IPS-15b (cell line): Measurements from ENCODE around the gene MYH14.
"Not testable (repeated sequence)": the region's sequence is repeated elsewhere in the genome, so short reads cannot be mapped to it uniquely, and the experiment has no call there.

Experiments
- H3K27me3 ChIP-seq: one replicate; pipeline ENCODE4 v1.6.1; 2013; ENCODE audit warnings: low read length; ENCODE audit not compliant: control insufficient read depth, insufficient read depth
- H3K36me3 ChIP-seq: one replicate; pipeline ENCODE4 v1.6.1; 2013; ENCODE audit warnings: low read length; ENCODE audit not compliant: control insufficient read depth, insufficient read depth
- H3K4me1 ChIP-seq: one replicate; pipeline ENCODE4 v1.6.1; 2013; ENCODE audit warnings: mild to moderate bottlenecking, low read length; ENCODE audit not compliant: control insufficient read depth, insufficient read depth
- H3K4me3 ChIP-seq: one replicate; pipeline ENCODE4 v1.5.1; 2013; ENCODE audit warnings: low read depth, low read length
- H3K9ac ChIP-seq: one replicate; pipeline ENCODE4 v1.6.1; 2013; ENCODE audit warnings: low read depth, mild to moderate bottlenecking, low read length
- H3K9me3 ChIP-seq: one replicate; pipeline ENCODE4 v1.6.1; 2013; ENCODE audit warnings: mild to moderate bottlenecking, low read length; ENCODE audit not compliant: control insufficient read depth, insufficient read depth

The MYH14 gene

DNA sequence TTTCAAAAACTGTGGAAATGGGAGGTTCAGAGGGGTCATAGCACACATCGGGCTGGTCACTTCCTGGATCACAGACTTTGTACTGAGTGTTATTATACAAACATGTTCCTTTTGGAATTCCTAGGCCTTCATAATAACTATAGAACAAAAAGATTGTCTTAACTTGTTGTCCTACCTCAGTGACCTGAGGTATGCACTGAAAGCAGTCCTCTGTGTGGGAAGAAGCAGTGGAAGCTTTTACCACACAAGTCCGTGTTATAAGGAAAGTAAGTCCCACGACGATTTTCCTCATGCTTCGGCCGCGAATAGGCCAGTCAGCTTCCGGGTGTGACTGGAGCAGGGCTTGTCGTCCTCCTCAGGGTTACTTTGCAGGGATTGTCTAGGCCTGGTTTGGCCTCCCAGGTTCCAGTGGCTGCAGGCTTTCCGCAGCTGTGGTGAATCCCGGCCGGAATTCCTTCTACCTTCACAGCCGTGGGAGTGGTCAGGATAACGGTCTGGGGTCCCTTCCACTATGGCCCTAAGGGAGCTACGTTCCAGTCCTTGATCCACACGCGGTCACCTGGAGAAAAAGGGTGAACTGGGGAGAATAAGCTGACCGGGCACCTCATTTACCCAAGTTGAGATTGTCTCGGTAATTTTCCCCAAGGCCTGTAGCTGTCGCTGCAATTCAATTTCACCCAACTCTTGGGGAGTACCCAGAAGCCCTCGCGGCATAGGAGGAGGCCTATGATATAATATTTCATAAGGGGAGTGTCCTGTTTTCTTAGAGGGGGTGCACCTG lies 146.0 kb downstream of the MYH14 start:
- no peaks in the 10 kb centered on the region for H3K4me1 ChIP-seq
- no peak overlapping the region for H3K4me3 ChIP-seq
- H3K36me3 ChIP-seq, result peaks cover 2% of the 10 kb centered on the region
- no peaks in the 10 kb centered on the region for H3K27me3 ChIP-seq
- H3K9me3 ChIP-seq, result no peaks in the 10 kb centered on the region
- no peak overlapping the region for H3K9ac ChIP-seq

DNA sequence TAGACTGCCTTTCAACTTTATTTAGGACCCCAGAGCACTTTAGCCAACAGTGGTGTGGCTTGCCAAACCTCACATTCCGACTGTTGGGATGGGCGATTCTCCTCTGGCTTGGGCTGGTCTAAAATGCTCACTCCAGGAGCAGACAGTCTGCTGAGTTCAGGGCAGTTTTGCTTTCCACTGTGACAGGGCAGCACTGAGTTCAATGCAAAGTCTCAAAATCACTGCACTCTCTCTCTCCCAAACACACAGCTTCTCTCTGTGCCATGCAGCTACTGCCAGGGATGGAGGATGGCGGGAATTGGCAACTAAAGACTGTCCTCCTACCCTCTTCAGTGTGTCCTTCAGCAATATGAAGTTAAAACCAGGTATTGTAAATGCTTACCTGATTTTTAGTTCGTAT lies 148.8 kb downstream of the MYH14 start:
- Histone ChIP-seq H3K4me1 (no peaks in the 10 kb centered on the region), H3K9me3 (no peaks in the 10 kb centered on the region), H3K9ac (no peak overlapping the region), H3K4me3 (no peak overlapping the region), H3K27me3 (no peaks in the 10 kb centered on the region), H3K36me3 (no peaks in the 10 kb centered on the region)

DNA sequence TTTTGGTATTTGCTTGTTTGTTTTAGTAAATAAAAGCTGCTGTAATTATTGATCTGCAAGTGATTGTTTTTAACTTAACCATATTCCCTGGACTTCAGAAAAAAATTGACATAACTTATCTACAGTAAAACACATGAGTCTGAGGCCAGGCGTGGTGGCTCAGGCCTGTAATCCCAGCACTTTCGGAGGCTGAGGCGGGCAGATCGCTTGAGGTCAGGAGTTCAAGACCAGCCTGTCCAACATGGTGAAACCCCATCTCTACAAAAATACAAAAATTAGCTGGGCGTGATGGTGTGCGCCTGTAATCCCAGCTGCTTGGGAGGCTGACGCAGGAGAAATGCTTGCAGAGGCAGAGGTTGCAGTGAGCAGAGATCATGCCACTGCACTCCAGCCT lies 150.1 kb downstream of the MYH14 start:
- not testable (repeated sequence) for H3K27me3 ChIP-seq, H3K9ac ChIP-seq, H3K9me3 ChIP-seq, H3K4me3 ChIP-seq, H3K4me1 ChIP-seq, H3K36me3 ChIP-seq

DNA sequence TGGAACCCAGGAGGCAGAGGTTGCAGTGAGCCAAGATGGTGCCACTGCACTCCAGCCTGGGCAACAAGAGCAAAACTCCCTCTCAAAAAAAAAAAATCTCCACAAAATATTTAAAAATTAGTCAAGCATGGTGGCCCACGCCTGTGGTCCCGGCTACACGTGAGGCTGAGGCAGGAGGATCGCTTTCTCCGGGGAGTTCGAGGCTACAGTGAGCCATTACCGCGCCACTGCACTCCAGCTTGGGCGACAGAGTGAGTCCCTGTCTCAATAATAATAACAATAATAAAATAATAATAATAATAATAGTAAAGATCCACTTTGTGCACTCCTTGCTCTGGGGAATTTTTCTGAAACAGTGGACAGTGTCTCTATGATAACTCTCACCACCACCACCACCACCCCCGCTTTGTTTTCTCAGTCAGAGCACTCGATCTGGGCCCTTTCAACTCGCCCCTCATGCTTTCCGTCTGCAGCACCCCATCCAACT lies 153.3 kb downstream of the MYH14 start:
- Histone ChIP-seq H3K36me3 (no peaks in the 10 kb centered on the region), H3K9me3 (no peaks in the 10 kb centered on the region), H3K27me3 (no peaks in the 10 kb centered on the region), H3K4me3 (no peak overlapping the region), H3K4me1 (peaks cover 2% of the 10 kb centered on the region), H3K9ac (no peak overlapping the region)

DNA sequence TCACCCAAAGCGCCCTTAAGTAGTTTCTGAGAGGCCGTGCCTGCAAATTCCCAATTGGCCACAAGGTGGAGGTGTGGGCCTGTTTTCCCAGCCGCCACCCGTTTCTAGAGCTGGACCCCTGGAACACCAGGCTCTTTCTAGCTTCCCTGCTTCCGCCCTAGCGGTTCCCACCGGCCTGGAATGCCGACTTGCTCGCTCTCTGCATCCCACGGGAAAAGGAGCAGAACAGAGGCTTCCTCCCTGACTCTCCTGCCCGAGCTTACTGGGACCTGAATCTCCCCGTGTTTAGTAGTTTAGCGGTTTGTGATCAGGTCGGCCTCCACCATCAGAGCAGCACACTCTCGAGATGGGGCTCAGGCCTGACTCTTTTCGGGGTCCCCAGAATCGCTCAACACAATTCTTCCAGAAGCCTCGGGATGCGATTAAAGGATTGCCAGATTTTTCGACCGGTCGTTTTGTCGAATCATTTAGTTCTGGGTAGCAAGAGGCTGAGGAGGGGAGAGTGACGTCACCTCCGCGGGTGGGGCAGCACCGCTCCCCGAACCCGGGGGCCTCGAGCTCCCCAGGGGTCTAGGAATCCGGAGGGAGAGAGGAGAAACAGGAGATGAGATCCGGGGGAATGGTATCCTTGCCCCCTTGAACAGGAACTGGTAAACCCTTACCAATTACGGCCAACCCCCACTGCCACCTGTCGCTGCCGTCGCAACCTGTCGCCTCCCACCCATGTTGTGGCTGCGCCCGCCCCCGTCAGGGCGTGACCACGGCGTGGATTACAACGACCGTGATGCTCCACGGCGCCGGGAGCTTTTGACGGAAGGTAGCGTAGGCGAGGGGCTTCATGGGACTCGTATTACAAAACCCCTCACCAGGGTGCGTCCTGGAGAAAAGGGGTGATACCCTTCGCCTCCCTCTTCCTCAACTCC lies 154.0 kb downstream of the MYH14 start:
- Histone ChIP-seq H3K4me1 (peaks cover 2% of the 10 kb centered on the region), H3K4me3 (peak overlapping the region; percentile 53), H3K9ac (no peak overlapping the region), H3K27me3 (no peaks in the 10 kb centered on the region), H3K36me3 (no peaks in the 10 kb centered on the region), H3K9me3 (no peaks in the 10 kb centered on the region)

DNA sequence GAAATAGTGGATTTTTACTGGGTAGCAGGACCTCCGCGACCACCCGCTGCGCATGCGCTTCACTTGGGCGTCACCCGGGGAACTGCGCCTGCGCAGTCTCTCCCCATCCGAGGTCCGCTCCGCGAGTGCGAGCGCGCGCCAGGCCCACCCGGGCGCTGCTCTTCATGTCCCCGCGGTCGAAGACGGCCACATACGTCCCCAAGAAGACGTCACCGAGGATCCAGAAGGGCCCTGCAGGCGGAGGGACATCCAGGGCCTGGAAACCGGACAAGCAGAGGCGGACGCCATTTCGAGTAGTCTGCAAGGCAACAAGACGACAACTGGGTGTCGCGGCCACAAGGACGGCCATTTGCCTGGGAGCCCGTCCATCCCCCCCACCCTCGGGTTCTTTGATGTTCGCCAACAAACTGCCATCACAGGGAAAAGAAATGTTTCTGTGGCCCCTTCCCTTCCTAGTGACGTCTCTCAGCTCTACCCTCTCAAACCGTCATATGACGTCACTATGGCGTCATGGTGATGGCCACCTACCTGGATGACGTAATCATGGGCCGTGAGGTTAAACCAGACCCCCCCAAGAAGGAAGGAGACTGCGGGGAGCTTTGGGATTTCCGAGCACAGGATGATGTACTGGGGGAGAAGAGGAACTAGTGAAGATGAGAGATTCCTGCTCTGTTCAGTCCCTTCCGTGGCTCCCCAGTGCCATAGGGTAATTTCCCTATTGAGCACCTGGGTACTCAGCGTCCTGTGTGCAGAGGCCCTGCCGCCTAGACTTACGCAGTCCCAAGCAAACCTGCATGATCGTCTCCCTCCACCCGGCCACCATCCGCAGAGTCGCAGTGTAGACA lies 155.3 kb downstream of the MYH14 start:
- no peaks in the 10 kb centered on the region for H3K27me3 ChIP-seq
- H3K4me1 ChIP-seq, result peaks cover 2% of the 10 kb centered on the region
- H3K36me3 ChIP-seq, result no peaks in the 10 kb centered on the region
- H3K4me3 ChIP-seq, result no peak overlapping the region
- no peak overlapping the region for H3K9ac ChIP-seq
- no peaks in the 10 kb centered on the region for H3K9me3 ChIP-seq

DNA sequence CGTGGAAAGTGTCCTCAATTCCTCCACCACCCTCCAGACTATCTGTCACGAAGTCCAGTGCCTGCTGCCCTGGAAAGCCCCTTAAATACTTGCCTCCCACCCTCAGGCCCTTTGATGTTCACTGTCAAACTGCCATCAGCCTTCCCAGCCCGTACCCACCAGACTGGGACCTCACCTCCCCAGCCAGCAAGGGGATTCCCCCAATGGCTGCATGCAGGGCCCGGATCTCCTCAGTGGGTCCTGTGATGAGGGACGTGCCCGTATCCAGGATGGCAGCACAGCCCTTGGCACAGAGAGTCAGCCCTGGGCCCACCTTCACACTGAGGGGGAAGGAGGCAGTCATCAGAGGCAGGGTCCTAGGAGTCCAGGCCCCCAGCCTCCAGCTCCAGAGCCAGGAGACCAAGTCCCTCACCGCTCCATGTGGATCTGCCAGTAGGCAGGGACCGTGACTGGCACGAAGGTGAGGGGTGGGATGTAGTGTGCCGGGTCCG lies 156.0 kb downstream of the MYH14 start:
- Histone ChIP-seq H3K9ac (no peak overlapping the region), H3K4me1 (peaks cover 2% of the 10 kb centered on the region), H3K4me3 (no peak overlapping the region), H3K36me3 (no peaks in the 10 kb centered on the region), H3K27me3 (no peaks in the 10 kb centered on the region), H3K9me3 (no peaks in the 10 kb centered on the region)
